GM12891 (cell line): ENCODE data around the gene POU6F2.

ENCODE experiments used
- POLR2AphosphoS5 ChIP-seq: IDR thresholded peaks from 2 replicates; pipeline ENCODE4 v1.6.1; 2011; ENCODE audit warnings: low read depth, low read length, control low read depth
- SPI1 ChIP-seq: IDR thresholded peaks from 2 replicates; pipeline ENCODE4 v1.6.1; 2011; ENCODE audit warnings: low read depth, low read length, control low read depth

- no peak for TF ChIP-seq POLR2AphosphoS5
- TF ChIP-seq SPI1, result no peak
Measured at GRCh38 chr7:39086638-39087360, 109.1 kb downstream of the POU6F2 start.
